ENCODE measurements around the gene CNNM4.
A peak's percentile ranks its signal among the peaks of the same experiment; 100 is the strongest.

The CNNM4 gene

DNA sequence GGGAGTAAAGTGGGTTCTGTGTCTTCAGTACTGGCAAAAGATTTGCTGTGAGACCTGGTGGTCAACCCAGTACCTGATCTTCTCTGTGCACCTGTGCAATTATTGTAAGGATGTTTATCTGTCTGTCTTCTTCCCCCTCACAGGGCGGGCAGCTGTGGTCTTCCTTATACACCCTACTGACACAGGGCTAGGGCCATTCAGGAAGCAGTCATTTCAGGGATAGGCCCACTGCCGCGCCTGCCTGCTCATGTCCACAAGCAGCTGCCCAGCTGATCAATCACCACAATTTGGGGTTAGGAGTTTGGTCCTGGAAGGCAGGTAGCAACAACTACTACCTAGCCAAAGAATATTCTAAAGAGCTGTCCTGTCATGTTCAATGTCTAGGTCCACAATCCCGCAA, 1.2 kb upstream of the CNNM4 start:
- DNase-seq (ENCODE audit: low spot score) = no peak

- DNase-seq (ENCODE audit: low spot score) = no peak
Observed at GRCh38 chr2:96760986-96761832, 507 bp downstream of the CNNM4 start.

DNA sequence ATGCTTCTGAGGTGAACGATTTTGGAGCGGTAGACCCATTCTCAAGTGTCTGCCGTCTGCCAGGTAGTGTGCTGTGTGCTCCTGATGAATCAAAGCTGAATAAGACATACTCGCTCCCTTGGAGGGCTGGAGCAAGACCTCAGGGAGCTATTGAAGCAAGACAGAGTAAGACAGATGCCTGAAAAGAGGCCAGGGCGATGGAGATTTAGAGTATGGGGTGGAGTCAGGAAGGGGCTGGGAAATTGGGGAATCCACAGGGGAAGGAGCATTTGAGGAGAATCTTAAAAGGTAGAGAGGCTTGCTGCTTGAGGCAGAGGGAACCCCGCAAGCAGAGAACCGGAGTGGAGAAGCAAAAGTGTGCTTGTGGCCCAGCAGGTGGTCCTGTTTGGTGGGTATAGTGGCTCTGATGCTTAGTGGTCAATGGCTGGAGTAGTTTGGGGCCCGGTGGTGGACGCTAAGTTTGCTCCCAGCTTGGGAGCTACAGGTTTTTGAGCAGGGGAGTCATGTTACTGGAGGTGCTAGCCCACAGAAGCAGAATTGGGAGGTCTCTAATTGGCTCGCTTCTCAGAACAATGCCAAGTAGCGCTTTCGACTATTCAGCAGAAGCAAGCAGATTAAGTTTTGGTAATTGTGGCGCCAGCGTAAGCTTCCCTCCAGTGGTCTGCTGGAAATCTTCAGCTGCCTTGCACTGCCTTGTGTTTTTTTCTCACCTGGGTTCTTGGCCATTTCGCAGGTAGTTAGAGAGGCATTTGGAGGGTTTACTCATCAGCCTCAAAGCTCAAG, 2.0 kb downstream of the CNNM4 start:
- no peak for DNase-seq (ENCODE audit: low spot score)

GRCh38 chr2:96763511-96764252, 3.0 kb downstream of the CNNM4 start:
- no peak for DNase-seq (ENCODE audit: low spot score)

DNA sequence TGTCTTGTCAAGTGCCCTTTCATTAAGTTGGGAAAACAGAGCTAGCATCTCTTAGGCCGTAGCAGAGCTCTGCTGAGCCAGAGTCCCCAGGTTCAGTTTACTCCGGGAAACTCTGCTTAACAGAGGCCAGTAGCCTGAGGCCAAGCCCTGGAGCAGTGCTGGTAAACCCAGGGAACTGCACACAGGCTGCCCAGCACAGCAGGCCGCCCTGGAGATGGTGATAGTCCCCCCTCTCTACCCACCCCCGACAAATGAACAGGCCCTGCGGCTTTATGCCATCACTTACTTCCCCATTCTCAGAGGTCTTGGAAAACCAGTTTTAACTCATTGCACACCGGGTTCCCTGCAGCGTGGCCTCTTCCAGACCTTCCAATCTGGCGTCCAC, 3.5 kb downstream of the CNNM4 start:
- DNase-seq (ENCODE audit: low spot score) = no peak

DNA sequence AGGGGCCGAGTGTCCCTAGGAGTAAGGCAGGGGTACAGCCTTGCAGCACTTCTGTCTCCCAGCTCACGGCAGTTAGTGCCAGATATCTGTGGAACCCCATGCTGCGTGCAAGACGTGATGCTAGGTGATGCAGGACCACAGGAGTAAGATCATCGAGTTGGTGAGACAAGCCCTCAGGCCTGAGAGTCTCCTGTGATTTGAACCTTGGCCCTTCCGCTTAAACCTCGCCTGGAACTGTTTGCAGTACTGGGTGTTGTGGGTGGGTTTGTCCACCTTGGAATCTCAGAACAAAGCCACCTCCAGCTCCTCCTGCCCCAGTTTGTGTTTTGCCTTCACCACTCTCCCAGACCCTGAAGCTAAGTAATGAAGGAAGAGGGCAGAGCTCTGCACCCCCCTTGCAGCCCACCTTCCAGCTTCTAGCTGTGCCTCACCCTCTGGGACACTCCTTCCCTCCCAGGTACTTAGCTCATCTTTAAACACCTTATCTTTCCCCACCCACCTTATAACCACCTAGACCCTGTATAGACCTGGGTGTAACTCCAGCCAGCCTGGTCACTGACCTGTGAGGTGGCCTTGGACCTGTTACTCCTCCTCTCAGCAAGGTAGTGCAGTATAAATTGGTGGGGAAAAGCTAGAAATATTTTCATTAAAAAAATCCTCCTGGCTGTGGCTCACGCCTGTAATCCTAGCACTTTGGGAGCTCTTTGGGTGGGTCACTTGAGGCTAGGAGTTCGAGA, 6.6 kb downstream of the CNNM4 start:
- no peak for DNase-seq (ENCODE audit: low spot score)

GRCh38 chr2:96768083-96768561, 7.4 kb downstream of the CNNM4 start:
- DNase-seq (ENCODE audit: low spot score) = no peak

DNA sequence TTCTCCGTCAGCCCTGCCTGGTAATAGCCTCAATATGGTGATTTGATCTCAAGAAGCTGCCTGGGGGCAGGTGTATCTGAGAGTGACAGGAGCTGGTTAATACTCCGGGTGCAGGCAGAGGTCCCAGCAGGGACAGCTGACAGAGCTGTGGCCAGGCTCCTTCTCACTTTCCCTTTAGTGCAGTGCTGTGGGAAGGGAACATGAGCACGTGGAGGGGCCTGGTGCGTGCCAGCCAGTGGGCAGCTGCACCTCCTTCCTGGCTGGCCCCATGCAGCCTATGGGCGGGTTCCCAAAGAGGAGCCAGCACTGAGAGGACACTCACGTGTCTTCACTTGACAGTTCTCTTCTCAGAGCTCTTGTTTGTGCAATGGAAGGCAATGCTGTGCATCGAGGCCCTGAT, 9.1 kb downstream of the CNNM4 start:
- DNase-seq (ENCODE audit: low spot score) = no peak

- DNase-seq (ENCODE audit: low spot score) = no peak
Observed at GRCh38 chr2:96770442-96771202, 9.9 kb downstream of the CNNM4 start.

DNA sequence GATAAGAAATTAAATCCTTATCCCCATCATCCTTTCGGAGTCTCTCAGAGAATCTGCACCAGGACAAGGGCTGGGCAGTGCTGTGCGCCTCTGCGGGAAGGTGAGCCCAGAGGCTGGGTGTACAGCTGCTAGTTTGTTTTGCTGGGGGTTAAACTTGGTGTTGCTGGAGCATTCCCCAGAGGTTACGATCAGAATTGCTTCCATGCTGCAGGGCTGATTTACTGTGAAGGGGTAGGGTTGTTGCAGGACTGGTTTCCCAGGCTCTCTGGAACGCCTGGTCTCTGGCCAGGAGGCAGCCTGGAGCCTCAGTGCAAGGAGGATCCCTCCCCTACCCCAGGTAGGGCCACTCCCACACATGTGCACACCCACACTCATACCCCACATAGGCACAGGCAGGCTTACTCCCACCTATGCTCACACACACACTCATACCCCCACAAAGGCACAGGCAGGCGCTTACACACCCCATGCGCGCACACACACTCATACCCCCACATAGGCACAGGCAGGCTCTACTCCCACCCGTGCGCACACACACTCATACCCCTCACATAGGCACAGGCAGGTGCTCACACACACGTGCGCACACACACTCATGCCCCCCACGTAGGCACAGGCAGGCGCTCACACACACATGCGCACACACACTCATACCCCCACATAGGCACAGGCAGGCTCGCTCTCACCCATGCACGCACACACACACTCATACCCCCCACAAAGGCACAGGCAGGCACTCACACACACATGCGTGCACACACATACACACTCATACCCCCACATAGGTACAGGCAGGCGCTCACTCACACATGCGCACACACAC, 11.3 kb downstream of the CNNM4 start:
- DNase-seq (ENCODE audit: low spot score) = no peak

GRCh38 chr2:96772903-96773671, 12.4 kb downstream of the CNNM4 start:
- peak; percentile 13 for DNase-seq (ENCODE audit: low spot score)

- peak; percentile 50 for DNase-seq (ENCODE audit: low spot score)
Observed at GRCh38 chr2:96773922-96774321, 13.2 kb downstream of the CNNM4 start.

- DNase-seq (ENCODE audit: low spot score) = no peak
Observed at GRCh38 chr2:96775160-96775559, 14.5 kb downstream of the CNNM4 start.

DNA sequence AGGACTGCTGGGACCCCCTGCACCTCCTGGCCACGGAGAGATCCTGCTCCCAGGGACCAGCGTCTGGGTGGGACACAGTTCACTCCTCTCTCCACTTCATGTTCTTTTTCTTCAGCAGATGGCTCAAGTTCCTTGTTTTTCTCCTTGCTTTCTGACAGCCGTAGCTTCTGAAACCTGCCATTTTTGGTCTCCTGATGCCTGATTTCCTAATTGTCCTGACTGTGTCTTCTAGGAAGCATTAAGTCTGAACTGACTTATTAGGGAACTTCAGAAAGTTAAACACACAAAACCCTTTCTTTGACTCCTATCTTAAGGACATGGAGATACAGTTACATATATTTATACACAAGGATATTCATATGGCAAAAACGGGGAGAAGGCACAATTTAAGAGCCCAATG, 22.7 kb downstream of the CNNM4 start:
- DNase-seq (ENCODE audit: low spot score) = no peak

GRCh38 chr2:96787411-96787810, 26.7 kb downstream of the CNNM4 start:
- DNase-seq (ENCODE audit: low spot score) = no peak

DNA sequence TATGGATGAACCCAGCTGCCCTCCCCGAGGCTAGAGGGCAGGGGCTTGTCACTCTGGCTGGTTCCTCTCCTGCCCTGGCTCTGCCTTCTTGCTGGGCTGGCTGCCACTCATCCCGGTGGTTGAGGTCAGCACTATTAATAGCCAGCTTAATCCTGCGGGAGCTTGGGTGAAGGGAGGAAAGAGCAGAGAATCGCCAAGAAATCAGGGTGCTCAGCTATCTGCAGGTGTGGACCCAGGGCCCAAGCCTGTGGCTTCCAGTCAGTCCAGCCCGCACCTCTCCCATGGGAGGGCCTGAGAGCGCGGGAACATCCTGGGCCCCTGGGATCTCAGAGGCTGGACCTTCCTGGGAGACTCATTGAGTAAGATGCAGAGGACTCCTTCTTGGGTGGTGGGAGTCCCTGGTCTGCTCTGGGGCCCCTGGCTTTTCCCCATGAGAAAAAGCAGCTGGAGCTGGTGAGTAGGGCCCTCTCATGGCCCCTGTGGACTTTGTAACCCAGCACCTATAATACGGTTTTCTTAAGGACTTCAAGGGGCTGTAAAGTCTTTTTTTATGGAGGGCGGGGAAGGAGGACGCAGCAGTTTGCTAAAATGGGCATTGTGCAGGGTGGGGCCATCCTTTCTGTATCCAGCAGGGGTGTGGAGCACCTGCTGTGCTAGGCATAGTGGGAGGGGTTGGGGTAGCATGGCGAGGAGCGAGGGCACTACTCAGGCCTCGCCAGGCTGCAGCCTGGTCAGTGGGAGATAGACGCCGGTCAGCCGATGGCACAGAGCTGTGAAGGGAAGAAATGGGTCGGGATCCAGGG, 27.9 kb downstream of the CNNM4 start:
- no peak for DNase-seq (ENCODE audit: low spot score)

DNA sequence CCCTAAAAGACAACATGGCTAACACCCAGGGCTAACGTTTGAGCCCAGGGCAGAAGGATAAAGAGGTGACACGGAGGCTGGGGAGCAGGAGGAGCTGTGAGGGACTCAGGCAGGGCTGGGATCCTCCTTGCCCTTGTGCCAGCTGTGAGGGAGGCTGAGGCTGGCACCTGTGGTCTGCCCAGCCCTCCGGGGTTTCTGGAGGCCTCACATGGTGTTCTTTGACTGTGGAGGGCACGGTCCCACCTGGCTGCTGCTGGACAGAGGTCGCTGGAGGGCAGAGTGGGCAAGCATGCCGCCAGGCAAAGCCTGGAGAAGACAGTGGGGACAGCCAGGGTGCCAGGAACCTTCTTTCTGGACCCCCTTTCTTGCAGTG, 28.5 kb downstream of the CNNM4 start:
- no peak for DNase-seq (ENCODE audit: low spot score)

All from CD4-positive, alpha-beta T cell treated with Interleukin-2 at 100 ng/mL for 4 hours (primary cell).